Measurements from ENCODE around the gene COPZ1. TPM values are rescaled to one million over a fixed set of nuclear protein-coding genes. Genes with fewer than 3 reads are reported as not detected.

Gene COPZ1
- total RNA-seq, 1 donor from 2014 or later, result 108 TPM

DNA sequence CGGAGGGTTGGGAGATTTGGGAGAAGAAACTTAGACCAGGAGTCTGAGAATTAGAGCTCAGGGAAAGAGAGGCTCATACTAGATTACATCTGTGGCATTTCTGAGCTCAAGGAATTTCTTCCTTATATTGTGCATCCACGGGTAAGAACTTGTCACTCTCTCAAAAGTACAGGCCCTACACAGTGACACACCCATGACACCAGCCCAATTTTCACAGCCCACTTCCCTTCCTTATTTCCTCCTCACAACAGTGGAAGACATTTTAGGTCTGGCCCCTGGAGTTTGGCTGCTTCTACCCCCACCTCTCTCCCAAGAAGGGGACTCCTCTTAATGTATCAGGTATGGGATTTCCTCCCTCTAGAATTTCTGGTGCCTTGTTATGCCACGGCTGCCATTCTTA is 68.8 kb downstream of the COPZ1 start:
- DNase-seq (ENCODE audit: low read depth, low spot score), result no peak

DNA sequence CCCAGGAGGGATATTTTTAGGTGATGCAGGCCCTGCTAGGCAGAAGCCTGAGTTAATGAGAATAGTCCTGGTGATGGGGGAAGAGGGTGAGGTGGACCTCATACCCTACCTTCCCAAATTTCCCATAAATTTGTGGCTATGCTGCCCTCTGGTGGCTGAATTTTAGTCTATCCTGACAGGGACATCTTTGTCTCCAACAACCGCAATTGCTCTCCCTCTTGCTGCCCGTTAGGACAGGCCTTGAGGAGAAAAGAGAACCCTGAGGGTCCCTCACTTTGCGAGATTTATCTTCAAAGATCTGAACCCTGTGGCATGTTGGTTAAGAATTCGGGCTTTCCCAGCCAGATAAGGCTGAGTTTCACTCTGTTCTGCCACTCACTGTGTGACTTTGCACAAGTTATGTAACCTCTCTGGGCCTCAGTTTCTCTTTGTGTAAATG is 69.4 kb downstream of the COPZ1 start:
- no peak for DNase-seq (ENCODE audit: low read depth, low spot score)

- no peak for DNase-seq (ENCODE audit: low read depth, low spot score)
These were observed 70.1 kb downstream of the COPZ1 start for GRCh38 chr12:54394986-54395385.

DNA sequence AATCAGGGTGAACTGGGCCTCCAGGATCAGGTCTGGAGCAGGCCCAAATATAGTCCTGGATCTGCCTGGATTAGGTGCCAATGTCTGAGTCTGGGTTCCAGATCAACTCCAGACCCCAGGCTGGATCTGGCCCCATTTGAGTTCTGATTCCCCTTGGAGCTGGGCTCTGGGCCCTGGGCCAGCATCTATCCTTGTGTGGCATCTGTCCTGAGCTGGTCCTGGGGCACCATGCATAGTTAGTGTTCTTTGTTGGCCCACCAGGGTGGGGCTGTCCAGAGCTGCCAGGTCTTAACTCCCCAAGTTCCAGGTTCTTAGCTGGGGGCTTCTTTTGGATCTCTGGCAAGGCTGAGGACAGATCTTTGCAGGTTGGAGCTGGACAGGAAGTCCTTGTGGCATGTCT is 70.6 kb downstream of the COPZ1 start:
- DNase-seq (ENCODE audit: low read depth, low spot score), result no peak

- no peak for DNase-seq (ENCODE audit: low read depth, low spot score)
These were observed 72.2 kb downstream of the COPZ1 start for GRCh38 chr12:54397157-54397556.

DNA sequence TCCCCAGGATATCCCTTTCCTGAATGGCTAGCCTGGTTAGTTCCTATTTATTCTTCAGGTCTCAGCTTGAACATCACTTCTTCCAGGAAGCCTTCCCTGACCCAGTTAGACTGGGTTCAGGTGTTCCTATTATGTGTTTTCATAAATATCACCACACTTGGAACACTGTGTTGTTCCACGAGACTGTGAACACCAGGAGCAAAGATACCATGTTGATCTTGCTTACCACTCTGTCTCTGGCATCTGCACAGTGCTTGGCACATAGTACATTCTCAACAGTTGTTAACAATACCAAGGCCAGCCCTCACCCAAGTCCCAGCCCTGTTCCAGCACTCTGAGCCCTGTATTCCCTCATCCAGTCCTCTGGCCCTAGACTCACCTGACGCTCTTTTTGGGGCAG is 73.3 kb downstream of the COPZ1 start:
- no peak for DNase-seq (ENCODE audit: low read depth, low spot score)

DNA sequence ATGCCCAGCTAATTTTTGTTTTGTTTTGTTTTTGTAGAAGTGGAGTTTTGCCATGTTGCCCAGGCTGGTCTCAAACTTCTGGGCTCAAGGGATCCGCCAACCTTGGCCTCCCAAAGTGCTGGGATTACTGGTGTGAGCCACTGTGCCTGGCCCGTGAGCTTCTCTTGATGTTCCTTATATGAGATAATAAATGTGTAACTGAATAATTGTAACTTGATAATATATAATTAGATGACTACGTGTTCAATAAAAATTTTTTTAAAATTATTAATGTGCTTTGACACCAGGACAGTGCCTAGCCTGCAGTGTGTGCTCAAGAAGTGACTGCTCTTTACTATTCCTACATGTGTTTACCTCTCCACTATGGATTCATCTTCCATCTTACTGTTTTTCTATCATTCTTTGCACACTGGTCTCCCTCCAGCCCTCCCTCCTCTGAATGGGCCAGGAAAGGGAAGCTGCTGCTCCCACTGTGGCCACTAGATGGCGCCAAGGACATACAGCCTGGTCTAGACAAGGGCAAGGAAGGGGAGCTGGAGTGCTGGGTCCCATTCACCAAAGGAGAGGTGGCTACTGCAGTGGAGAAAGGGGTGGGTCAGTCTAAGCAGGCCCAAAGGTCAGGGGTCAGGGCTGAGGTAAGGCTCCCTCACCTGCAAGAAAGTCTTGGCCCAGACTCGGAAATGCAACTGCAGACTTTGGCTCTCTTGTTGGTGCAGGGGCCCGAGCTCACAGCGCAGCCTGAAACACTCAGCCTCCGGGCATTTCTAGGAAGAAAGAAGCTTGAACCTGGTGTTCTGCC is 74.3 kb downstream of the COPZ1 start:
- peak; percentile 61 for DNase-seq (ENCODE audit: low read depth, low spot score)

DNA sequence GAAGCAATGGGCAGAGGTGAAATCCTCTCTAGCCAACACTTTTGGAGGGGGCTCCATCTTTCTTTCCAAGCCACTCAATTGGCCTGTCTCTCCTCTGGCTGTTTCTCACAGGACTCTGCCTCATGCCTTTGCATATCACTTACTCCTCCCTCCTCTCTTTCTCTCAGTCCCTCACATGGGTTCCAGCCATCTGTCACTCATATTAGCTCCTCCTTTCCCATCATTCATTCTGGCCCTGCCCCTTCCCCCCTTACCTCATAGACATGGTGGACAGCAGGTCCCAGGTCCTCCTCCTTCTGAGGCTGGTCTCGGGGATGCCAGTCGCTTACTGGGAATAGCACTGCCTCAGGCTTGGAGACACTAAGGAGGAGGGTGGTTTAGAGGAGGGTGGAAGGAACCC is 76.2 kb downstream of the COPZ1 start:
- DNase-seq (ENCODE audit: low read depth, low spot score), result no peak

Other genes starting within 250 kb of the COPZ1 start
- 19.4 and 20.6 TPM in 2 replicates for gene SMUG1, start 136.1 kb upstream of the COPZ1 start, total RNA-seq
- gene CBX5, start 45.0 kb upstream of the COPZ1 start, total RNA-seq, result 36.4 and 42.9 TPM in 2 replicates
- gene HNRNPA1, start 44.4 kb upstream of the COPZ1 start, total RNA-seq, result 569 and 659 TPM in 2 replicates
- not detected in 2 replicates for gene NFE2, start 24.1 kb upstream of the COPZ1 start, total RNA-seq
- gene GPR84, start 39.4 kb downstream of the COPZ1 start, total RNA-seq, result not detected in 2 replicates
- 0.74 and 0.79 TPM in 2 replicates for gene ZNF385A, start 59.6 kb downstream of the COPZ1 start, total RNA-seq
- gene ITGA5, start 94.1 kb downstream of the COPZ1 start, total RNA-seq, result 848 and 1,153 TPM in 2 replicates
- gene GTSF1, start 148.5 kb downstream of the COPZ1 start, total RNA-seq, result not detected in 2 replicates
- gene NCKAP1L, start 172.6 kb downstream of the COPZ1 start, total RNA-seq, result under 0.01 and 0.26 TPM in 2 replicates
- not detected in 2 replicates for gene PDE1B, start 224.5 kb downstream of the COPZ1 start, total RNA-seq

Data from pulmonary artery endothelial cell (primary cell).